HepG2 (cell line): Measurements from ENCODE around the gene SLC39A2. TPM values are rescaled to one million over a fixed set of nuclear protein-coding genes. Genes with fewer than 3 reads are reported as not detected.

Source experiments
- FOSL2 ChIP-seq: sonication (generic); formaldehyde crosslinking; IDR thresholded peaks from 2 replicates; pipeline ENCODE4 v1.4.0; 2020; ENCODE audit warnings: missing genetic modification reagents
- HOXA9 ChIP-seq: sonication (generic); formaldehyde crosslinking; IDR thresholded peaks from 2 replicates; pipeline ENCODE4 v1.8.1; 2022; ENCODE audit warnings: missing genetic modification reagents, mild to moderate bottlenecking, moderate library complexity, borderline replicate concordance
- NPAS2 ChIP-seq: sonication (generic); formaldehyde crosslinking; IDR thresholded peaks from 2 replicates; pipeline ENCODE4 v1.8.0; 2022; ENCODE audit warnings: mild to moderate bottlenecking, missing genetic modification reagents, borderline replicate concordance
- PHF5A ChIP-seq: IDR thresholded peaks from one replicate; pipeline ENCODE4 v1.6.1; 2018; ENCODE audit warnings: low read depth, missing genetic modification reagents; ENCODE audit not compliant: unreplicated experiment
- STAT5B ChIP-seq: sonication (generic); formaldehyde crosslinking; IDR thresholded peaks from 2 replicates; pipeline ENCODE4 v1.4.0; 2020; ENCODE audit warnings: missing genetic modification reagents
- ZNF263 ChIP-seq: sonication (generic); formaldehyde crosslinking; IDR thresholded peaks from 2 replicates; pipeline ENCODE4 v1.4.0; 2020; ENCODE audit warnings: missing genetic modification reagents
- ZNF432 ChIP-seq: sonication (generic); formaldehyde crosslinking; IDR thresholded peaks from 2 replicates; pipeline ENCODE4 v1.5.0; 2020; ENCODE audit warnings: missing genetic modification reagents, mild to moderate bottlenecking, borderline replicate concordance
- ZNF451 ChIP-seq: sonication (generic); formaldehyde crosslinking; IDR thresholded peaks from 2 replicates; pipeline ENCODE4 v1.5.0; 2020; ENCODE audit warnings: mild to moderate bottlenecking, missing genetic modification reagents
- polyA plus RNA-seq, 8 experiments: library from polyadenylated mRNA; depleted of rRNA in 3 of 8; stranded (reverse) in 7 of 8; unstranded in 1 of 8; fragments of >200 nt; fragmentation: Illumina TruSeq in 4 of 8; extraction: Trizol in 4 of 8; gene quantifications; 2 replicates each; pipeline versions ENCODE4 v1.2.1 to v1.2.3, GENCODE V29; 2011 to 2016; ENCODE audit warnings: low read depth in 4 of 8, missing spikeins in 1 of 8, mixed read lengths in 1 of 8; ENCODE audit not compliant: insufficient read depth in 1 of 8
- total RNA-seq, 5 experiments: library from RNA; depleted of rRNA; stranded (reverse); fragments of >200 nt; fragmentation: Illumina TruSeq; extraction: Trizol; gene quantifications; 2 replicates each; pipeline ENCODE4 v1.2.3, GENCODE V29; 2016; ENCODE audit warnings: low read depth in 1 of 5
- TF ChIP-seq, protein P1 (sequence below): sonication (generic); formaldehyde crosslinking; IDR thresholded peaks from 2 replicates; pipeline ENCODE4 v1.4.0; 2020; ENCODE audit warnings: mild to moderate bottlenecking, missing genetic modification reagents, borderline replicate concordance
- TF ChIP-seq, protein P2 (sequence below): IDR thresholded peaks from 2 replicates; pipeline ENCODE4 v1.6.1; 2016; ENCODE audit warnings: missing compliant biosample characterization, missing genetic modification reagents, borderline replicate concordance
- TF ChIP-seq, protein P3 (sequence below): sonication (generic); formaldehyde crosslinking; IDR thresholded peaks from 2 replicates; pipeline ENCODE4 v1.4.0; 2020; ENCODE audit warnings: mild to moderate bottlenecking, missing genetic modification reagents
- TF ChIP-seq, protein P4 (sequence below): fragments of 450-650 bp; IDR thresholded peaks from 2 replicates; pipeline ENCODE4 v1.6.1; 2017; ENCODE audit warnings: mild to moderate bottlenecking

The SLC39A2 gene
- total and polyA plus RNA-seq, 2 of the 13 experiments (the other 11 are each of a cell fraction or from before 2014, with no cell fraction given): 0.08 to 0.11 TPM

DNA sequence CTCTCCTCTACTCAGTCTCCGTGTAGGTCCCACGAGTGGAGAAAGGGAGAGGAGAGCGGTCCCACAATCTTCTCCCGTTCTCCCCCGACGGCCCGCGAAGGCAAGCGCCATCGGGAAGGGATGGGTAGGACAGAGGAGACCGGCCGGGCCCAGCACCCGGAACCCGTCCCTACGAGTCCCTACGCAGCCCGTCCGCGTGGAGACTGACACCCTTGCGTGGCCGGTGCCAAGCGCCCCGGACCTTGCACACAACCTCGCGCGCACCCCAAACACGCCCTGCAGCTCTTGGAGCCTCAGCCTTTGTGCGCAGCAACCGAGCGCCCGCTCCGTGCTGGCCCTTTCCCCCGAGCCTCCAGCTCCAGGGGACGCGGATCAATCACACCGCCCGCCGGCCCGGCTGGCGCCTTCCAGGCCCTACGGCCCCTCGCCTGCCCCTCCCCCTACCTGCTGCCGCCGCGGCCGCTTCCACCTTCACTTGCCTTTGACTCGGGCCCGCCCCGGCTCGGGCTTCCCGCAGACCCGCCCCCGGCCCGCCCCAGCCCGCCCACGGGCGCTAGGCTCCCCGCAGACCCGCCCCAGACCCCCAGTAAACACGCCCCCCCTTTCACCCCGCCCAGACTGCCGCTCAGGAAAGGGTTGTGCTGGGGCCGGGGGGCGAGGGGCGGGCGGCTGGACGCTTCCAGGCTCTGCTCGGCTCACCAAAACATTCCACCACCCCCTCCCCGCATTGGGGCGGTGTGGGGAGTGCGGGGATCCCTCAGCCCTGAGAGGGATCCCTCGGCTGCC, 25.7 kb downstream of the SLC39A2 start, which contains the start of gene NDRG2 (continued):
- TF ChIP-seq HOXA9 (peak; percentile 62; the same call in 1 of the 2 replicates), ZNF451 (peak; percentile 69; the same call in 1 of the 2 replicates), NPAS2 (CRISPR knock-in tag) (no peak), ZNF432 (CRISPR knock-in tag) (no peak), FOSL2 (peak; percentile 34), STAT5B (CRISPR knock-in tag) (0 out of 2 replicates have a peak, but pooled peaks have one; percentile 25), PHF5A (peak; percentile 74), ZNF263 (0 out of 2 replicates have a peak, but pooled peaks have one; percentile 66)
- TF ChIP-seq, protein P1, sequence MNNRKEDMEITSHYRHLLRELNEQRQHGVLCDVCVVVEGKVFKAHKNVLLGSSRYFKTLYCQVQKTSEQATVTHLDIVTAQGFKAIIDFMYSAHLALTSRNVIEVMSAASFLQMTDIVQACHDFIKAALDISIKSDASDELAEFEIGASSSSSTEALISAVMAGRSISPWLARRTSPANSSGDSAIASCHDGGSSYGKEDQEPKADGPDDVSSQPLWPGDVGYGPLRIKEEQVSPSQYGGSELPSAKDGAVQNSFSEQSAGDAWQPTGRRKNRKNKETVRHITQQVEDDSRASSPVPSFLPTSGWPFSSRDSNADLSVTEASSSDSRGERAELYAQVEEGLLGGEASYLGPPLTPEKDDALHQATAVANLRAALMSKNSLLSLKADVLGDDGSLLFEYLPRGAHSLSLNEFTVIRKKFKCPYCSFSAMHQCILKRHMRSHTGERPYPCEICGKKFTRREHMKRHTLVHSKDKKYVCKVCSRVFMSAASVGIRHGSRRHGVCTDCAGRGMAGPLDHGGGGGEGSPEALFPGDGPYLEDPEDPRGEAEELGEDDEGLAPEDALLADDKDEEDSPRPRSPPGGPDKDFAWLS (CRISPR knock-in tag): no peak
- TF ChIP-seq, protein P2, sequence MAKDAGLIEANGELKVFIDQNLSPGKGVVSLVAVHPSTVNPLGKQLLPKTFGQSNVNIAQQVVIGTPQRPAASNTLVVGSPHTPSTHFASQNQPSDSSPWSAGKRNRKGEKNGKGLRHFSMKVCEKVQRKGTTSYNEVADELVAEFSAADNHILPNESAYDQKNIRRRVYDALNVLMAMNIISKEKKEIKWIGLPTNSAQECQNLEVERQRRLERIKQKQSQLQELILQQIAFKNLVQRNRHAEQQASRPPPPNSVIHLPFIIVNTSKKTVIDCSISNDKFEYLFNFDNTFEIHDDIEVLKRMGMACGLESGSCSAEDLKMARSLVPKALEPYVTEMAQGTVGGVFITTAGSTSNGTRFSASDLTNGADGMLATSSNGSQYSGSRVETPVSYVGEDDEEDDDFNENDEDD (CRISPR knock-in tag): peak; percentile 59; the same call in 1 of the 2 replicates
- TF ChIP-seq, protein P3, sequence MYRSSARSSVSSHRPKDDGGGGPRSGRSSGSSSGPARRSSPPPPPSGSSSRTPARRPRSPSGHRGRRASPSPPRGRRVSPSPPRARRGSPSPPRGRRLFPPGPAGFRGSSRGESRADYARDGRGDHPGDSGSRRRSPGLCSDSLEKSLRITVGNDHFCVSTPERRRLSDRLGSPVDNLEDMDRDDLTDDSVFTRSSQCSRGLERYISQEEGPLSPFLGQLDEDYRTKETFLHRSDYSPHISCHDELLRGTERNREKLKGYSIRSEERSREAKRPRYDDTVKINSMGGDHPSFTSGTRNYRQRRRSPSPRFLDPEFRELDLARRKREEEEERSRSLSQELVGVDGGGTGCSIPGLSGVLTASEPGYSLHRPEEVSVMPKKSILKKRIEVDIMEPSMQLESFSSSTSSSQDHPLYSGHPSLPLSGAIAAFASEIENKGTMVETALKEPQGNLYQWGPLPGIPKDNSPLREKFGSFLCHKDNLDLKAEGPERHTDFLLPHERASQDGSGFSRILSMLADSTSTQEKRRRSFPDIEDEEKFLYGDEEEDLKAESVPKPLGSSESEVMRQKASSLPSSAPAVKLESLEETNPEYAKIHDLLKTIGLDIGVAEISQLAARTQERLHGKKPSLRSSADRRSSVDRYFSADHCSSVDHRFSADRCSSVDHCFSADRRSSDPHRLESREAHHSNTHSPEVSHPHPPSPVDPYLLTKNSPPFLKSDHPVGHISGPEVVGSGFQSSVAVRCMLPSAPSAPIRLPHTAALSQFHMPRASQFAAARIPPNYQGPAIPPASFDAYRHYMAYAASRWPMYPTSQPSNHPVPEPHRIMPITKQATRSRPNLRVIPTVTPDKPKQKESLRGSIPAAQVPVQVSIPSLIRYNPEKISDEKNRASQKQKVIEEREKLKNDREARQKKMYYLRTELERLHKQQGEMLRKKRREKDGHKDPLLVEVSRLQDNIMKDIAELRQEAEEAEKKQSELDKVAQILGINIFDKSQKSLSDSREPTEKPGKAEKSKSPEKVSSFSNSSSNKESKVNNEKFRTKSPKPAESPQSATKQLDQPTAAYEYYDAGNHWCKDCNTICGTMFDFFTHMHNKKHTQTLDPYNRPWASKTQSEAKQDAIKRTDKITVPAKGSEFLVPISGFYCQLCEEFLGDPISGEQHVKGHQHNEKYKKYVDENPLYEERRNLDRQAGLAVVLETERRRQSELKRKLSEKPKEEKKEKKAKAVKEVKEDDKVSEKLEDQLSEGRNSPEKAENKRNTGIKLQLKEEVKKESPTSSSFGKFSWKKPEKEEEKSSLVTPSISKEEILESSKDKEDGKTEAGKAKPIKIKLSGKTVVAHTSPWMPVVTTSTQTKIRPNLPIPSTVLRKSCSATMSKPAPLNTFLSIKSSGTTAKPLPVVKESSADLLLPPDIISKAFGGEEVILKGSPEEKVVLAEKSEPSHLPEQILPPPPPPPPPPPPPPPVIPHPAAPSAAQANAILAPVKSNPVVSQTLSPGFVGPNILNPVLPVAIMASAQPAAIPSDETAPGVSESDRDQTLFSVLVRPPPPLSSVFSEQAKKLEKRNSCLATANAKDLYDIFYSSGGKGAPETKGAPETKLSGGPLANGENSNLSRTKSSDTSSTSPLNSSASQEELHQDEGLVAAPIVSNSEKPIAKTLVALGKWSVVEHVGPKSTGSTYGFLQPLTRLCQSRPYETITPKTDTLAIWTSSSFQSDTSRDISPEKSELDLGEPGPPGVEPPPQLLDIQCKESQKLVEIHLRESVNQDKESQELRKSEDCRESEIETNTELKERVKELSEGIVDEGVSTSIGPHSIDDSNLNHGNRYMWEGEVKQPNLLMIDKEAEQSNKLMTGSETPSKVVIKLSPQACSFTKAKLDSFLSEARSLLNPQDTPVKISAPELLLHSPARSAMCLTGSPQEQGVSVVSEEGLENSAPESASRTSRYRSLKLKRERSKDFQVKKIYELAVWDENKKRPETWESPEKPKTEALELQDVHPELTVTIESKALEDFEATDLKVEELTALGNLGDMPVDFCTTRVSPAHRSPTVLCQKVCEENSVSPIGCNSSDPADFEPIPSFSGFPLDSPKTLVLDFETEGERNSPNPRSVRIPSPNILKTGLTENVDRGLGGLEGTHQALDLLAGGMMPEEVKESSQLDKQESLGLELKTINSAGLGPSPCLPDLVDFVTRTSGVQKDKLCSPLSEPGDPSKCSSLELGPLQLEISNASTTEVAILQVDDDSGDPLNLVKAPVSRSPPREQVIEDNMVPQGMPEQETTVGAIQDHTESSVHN (CRISPR knock-in tag): no peak
- TF ChIP-seq, protein P4, sequence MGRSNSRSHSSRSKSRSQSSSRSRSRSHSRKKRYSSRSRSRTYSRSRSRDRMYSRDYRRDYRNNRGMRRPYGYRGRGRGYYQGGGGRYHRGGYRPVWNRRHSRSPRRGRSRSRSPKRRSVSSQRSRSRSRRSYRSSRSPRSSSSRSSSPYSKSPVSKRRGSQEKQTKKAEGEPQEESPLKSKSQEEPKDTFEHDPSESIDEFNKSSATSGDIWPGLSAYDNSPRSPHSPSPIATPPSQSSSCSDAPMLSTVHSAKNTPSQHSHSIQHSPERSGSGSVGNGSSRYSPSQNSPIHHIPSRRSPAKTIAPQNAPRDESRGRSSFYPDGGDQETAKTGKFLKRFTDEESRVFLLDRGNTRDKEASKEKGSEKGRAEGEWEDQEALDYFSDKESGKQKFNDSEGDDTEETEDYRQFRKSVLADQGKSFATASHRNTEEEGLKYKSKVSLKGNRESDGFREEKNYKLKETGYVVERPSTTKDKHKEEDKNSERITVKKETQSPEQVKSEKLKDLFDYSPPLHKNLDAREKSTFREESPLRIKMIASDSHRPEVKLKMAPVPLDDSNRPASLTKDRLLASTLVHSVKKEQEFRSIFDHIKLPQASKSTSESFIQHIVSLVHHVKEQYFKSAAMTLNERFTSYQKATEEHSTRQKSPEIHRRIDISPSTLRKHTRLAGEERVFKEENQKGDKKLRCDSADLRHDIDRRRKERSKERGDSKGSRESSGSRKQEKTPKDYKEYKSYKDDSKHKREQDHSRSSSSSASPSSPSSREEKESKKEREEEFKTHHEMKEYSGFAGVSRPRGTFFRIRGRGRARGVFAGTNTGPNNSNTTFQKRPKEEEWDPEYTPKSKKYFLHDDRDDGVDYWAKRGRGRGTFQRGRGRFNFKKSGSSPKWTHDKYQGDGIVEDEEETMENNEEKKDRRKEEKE: no peak
